ENCODE results near the gene DOCK3. TPM values are rescaled to one million over a fixed set of nuclear protein-coding genes. Genes with fewer than 3 reads are reported as not detected.
A peak's percentile ranks its signal among the peaks of the same experiment; 100 is the strongest.

The DOCK3 gene
- total and polyA plus RNA-seq, 10 of the 15 experiments (the other 5 are each of a cell fraction or from before 2014, with no cell fraction given): 0.02 to 0.52 (median 0.04) TPM; not detected in 5

- TF ChIP-seq ZNF687 (IDR thresholded peaks at IDR 0.05) (no peak), SRF (IDR thresholded peaks at IDR 0.05; ENCODE audit: low read depth in 2 of 2, low read length in 2 of 2) (no peak), SMAD1 (IDR thresholded peaks at IDR 0.05; ENCODE audit: low read depth, partially characterized antibody) (no peak)
Observed at GRCh38 chr3:51389423-51390183, 714.9 kb downstream of the DOCK3 start (continued).

DNA sequence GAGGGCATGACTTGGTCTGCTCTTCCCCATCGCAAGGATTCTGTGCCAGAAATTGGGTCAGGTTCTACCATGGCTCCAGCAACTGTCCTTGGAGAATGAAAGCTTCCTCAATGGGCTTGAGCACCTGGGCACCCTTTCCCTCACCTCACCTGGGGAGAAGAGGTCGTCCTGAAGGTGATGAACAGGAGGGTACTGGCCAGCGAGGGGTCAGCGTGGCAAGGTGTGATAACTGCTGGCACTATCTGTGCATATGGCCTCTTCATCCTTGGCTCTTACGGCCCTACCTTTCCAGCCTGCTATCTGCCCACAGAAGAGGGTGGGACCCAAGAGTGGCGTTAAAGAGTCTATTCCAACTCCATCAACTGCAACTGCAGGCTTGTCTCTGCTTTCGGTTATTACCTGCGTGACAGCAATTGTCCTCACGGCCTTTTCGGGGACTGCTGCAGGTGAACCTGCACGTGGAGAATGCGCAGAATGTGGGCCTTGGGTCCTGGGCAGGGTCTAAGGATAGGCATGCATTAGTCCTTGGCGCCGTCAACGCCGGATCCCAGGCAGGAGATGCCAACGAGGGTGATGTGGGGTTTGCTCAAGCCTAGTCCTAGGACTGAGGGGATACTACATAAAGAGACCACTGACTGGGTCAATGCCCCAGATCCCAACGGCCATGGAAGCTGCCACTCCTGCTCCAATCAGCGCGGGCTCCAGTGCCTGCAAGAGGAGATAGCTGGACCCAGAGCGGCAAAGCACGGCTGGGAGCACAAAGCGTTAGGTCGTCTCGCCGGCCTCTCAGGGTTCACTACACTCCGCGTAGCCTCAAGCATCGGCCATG, 715.7 kb downstream of the DOCK3 start:
- ChIA-PET CTCF (interaction anchor here (0.6 to 4.4 kb wide), 23 partner anchors 13 to 1386 kb away, joined by 3 to 37 read pairs (median 4); partner anchors contain the start of genes C3orf18, DCAF1 and TEX264), SMC1A (ENCODE audit: uncharacterized antibody, unreplicated experiment) (interaction anchor here (0.8 to 2.0 kb wide), 3 partner anchors 25 to 291 kb away, joined by 3 to 13 read pairs (median 6); partner anchors contain the start of gene DCAF1), POLR2A (interaction anchor here (2.1 kb wide), 1 partner anchor 109 kb away, joined by 6 read pairs; the partner anchor contains the start of gene DCAF1), RAD21 (ENCODE audit: unreplicated experiment) (interaction anchor here (1.4 to 1.7 kb wide), 3 partner anchors 109 to 408 kb away, joined by 5 to 8 read pairs (median 5); partner anchors contain the start of gene DCAF1)
- in situ Hi-C loops (cut with MboI): loop anchor here (10.0 kb wide), 1 partner anchor 1056 kb away; no protein-coding TSS in a partner anchor
- intact Hi-C loops (cut with micrococcal nuclease; ENCODE audit: unreplicated experiment): loop anchor here (1.0 to 5.0 kb wide), 3 partner anchors 107 to 407 kb away; no protein-coding TSS in a partner anchor
- FAIRE-seq: no peak
- peak; percentile 4 for ATAC-seq
- peaks cover 13% of the 10 kb centered on the region; the same call in 1 of the 2 replicates for H4K20me1 ChIP-seq (ENCODE audit: control insufficient read depth, insufficient read depth)
- DNase-seq (ENCODE audit: low read depth, low spot score): no peak
- peak overlapping the region; percentile 51; the same call in 1 of the 2 replicates for H3K4me3 ChIP-seq
- peak overlapping the region; percentile 80 for H3K4me2 ChIP-seq (ENCODE audit: control insufficient read depth, insufficient read depth)
- BruUV-seq (replicated peaks): TSS peak; percentile 58
- peak overlapping the region; percentile 64; the same call in 1 of the 2 replicates for H2AFZ ChIP-seq (ENCODE audit: control insufficient read depth, low read depth, low read length)
- H3K27me3 ChIP-seq (replicated peaks in 1 of 2; ENCODE audit: control insufficient read depth in 2 of 2, insufficient read depth in 2 of 2, low read length in 1 of 2): no peaks in the 10 kb centered on the region
- H3K36me3 ChIP-seq (ENCODE audit: control insufficient read depth in 2 of 2, insufficient read depth in 2 of 2, low read length in 1 of 2): peaks cover 17 to 33% of the 10 kb centered on the region in 2 experiments
- no peaks in the 10 kb centered on the region for H3K9me3 ChIP-seq (replicated peaks; ENCODE audit: control insufficient read depth, insufficient read depth, low read length)
- H3K79me2 ChIP-seq (ENCODE audit: control insufficient read depth, insufficient read depth, low read length): peaks cover 65% of the 10 kb centered on the region
- peak overlapping the region; percentile 44; the same call in 1 of the 2 replicates for H3K9ac ChIP-seq (ENCODE audit: control insufficient read depth, insufficient read depth, low read length)
- peaks cover 25% of the 10 kb centered on the region for H3K4me1 ChIP-seq (ENCODE audit: control insufficient read depth, insufficient read depth, low read length)
- 28% methylated on average over 29 of the region's 29 CpGs for WGBS (ENCODE audit: insufficient coverage, insufficient replicate concordance, low lambda C conversion rate, missing lambda C conversion rate)
- H3K27ac ChIP-seq (ENCODE audit: control insufficient read depth, insufficient read depth): no peak overlapping the region
- TF ChIP-seq WRNIP1 (IDR thresholded peaks at IDR 0.05; ENCODE audit: borderline replicate concordance, low read depth, low read length) (0 out of 2 replicates have a peak, but pooled peaks have one; percentile 81), POLR2AphosphoS5 (IDR thresholded peaks at IDR 0.05; ENCODE audit: low read length) (0 out of 2 replicates have a peak, but pooled peaks have one; percentile 50), RFX5 (IDR thresholded peaks at IDR 0.05; ENCODE audit: low read depth, low read length) (no peak), E2F8 (IDR thresholded peaks at IDR 0.05; ENCODE audit: low read depth, partially characterized antibody) (no peak), IKZF1 (conservative IDR thresholded peaks at IDR 0.05) (no peak), HDGF (IDR thresholded peaks at IDR 0.05) (peak; percentile 45; the same call in 1 of the 2 replicates)
